ENCODE measurements around the gene C1QTNF6. TPM values are rescaled to one million over a fixed set of nuclear protein-coding genes. Genes with fewer than 3 reads are reported as not detected.
"Not testable (repeated sequence)": the region's sequence is repeated elsewhere in the genome, so short reads cannot be mapped to it uniquely, and the experiment has no call there.

Gene C1QTNF6
- total and polyA plus RNA-seq, 2 donors (not counting 1 experiment from before 2014, with no cell fraction given): 3.5 to 7.4 TPM

GRCh38 chr22:37171662-37172061 is 16.4 kb downstream of the C1QTNF6 start:
- no peak overlapping the region for H2AFZ ChIP-seq (ENCODE audit: low read length)
- no peaks in the 10 kb centered on the region for H3K79me2 ChIP-seq (ENCODE audit: control insufficient read depth, insufficient read depth, low read length)
- TF ChIP-seq EZH2 (IDR thresholded peaks at IDR 0.05; ENCODE audit: low read length, missing control alignments): no peak
- TF ChIP-seq, protein P1, sequence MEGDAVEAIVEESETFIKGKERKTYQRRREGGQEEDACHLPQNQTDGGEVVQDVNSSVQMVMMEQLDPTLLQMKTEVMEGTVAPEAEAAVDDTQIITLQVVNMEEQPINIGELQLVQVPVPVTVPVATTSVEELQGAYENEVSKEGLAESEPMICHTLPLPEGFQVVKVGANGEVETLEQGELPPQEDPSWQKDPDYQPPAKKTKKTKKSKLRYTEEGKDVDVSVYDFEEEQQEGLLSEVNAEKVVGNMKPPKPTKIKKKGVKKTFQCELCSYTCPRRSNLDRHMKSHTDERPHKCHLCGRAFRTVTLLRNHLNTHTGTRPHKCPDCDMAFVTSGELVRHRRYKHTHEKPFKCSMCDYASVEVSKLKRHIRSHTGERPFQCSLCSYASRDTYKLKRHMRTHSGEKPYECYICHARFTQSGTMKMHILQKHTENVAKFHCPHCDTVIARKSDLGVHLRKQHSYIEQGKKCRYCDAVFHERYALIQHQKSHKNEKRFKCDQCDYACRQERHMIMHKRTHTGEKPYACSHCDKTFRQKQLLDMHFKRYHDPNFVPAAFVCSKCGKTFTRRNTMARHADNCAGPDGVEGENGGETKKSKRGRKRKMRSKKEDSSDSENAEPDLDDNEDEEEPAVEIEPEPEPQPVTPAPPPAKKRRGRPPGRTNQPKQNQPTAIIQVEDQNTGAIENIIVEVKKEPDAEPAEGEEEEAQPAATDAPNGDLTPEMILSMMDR (conservative IDR thresholded peaks at IDR 0.05 in 1 of 2, IDR thresholded peaks at IDR 0.05 in 1 of 2; ENCODE audit: low read depth in 1 of 2, low read length in 2 of 2): no peak
- no peak overlapping the region for H3K4me3 ChIP-seq (replicated peaks in 1 of 4; ENCODE audit: control extremely low read depth in 1 of 4, insufficient read depth in 1 of 4, low read depth in 3 of 4, low read length in 4 of 4)
- no peaks in the 10 kb centered on the region for H4K20me1 ChIP-seq (ENCODE audit: control insufficient read depth, extremely low read depth, insufficient read depth, low read length)
- no peak overlapping the region for H3K4me2 ChIP-seq (ENCODE audit: extremely low read depth, insufficient read depth, low read length)
- no peaks in the 10 kb centered on the region for H3K36me3 ChIP-seq (ENCODE audit: control insufficient read depth, insufficient read depth, low read length)
- peaks cover 8% of the 10 kb centered on the region for H3K4me1 ChIP-seq (ENCODE audit: control insufficient read depth, extremely low read depth, insufficient read depth, low read length)
- no peak for DNase-seq (ENCODE audit: low read depth in 2 of 2)
- H3K9ac ChIP-seq (ENCODE audit: insufficient read depth, low read length): no peak overlapping the region
- no peak overlapping the region for H3K27ac ChIP-seq (ENCODE audit: insufficient read depth, low read length)
- H3K27me3 ChIP-seq (ENCODE audit: control insufficient read depth, insufficient read depth, low read length): peaks cover 12% of the 10 kb centered on the region
- H3K9me3 ChIP-seq (ENCODE audit: control insufficient read depth, insufficient read depth, low read depth, low read length): no peaks in the 10 kb centered on the region

GRCh38 chr22:37170689-37171405 is 17.2 kb downstream of the C1QTNF6 start:
- H3K4me1 ChIP-seq (ENCODE audit: control insufficient read depth, extremely low read depth, insufficient read depth, low read length); H4K20me1 ChIP-seq (ENCODE audit: control insufficient read depth, extremely low read depth, insufficient read depth, low read length); H3K4me2 ChIP-seq (ENCODE audit: extremely low read depth, insufficient read depth, low read length); H3K36me3 ChIP-seq (ENCODE audit: control insufficient read depth, insufficient read depth, low read length); H3K79me2 ChIP-seq (ENCODE audit: control insufficient read depth, insufficient read depth, low read length); H2AFZ ChIP-seq (ENCODE audit: low read length); H3K9ac ChIP-seq (ENCODE audit: insufficient read depth, low read length); H3K27ac ChIP-seq (ENCODE audit: insufficient read depth, low read length); H3K9me3 ChIP-seq (ENCODE audit: control insufficient read depth, insufficient read depth, low read depth, low read length); H3K4me3 ChIP-seq (replicated peaks in 1 of 4; ENCODE audit: control extremely low read depth in 1 of 4, insufficient read depth in 1 of 4, low read depth in 3 of 4, low read length in 4 of 4): not testable (repeated sequence)
- DNase-seq (ENCODE audit: low read depth in 2 of 2): peak in 1 of 2 donors; percentile 47
- H3K27me3 ChIP-seq (ENCODE audit: control insufficient read depth, insufficient read depth, low read length): peaks cover 12% of the 10 kb centered on the region

GRCh38 chr22:37169947-37170688 is 17.9 kb downstream of the C1QTNF6 start:
- H3K4me1 ChIP-seq (ENCODE audit: control insufficient read depth, extremely low read depth, insufficient read depth, low read length): no peaks in the 10 kb centered on the region
- DNase-seq (ENCODE audit: low read depth in 2 of 2): no peak
- peaks cover 12% of the 10 kb centered on the region for H3K27me3 ChIP-seq (ENCODE audit: control insufficient read depth, insufficient read depth, low read length)
- no peaks in the 10 kb centered on the region for H3K9me3 ChIP-seq (ENCODE audit: control insufficient read depth, insufficient read depth, low read depth, low read length)
- no peak overlapping the region for H2AFZ ChIP-seq (ENCODE audit: low read length)
- H3K27ac ChIP-seq (ENCODE audit: insufficient read depth, low read length): no peak overlapping the region
- no peak overlapping the region for H3K4me3 ChIP-seq (replicated peaks in 1 of 4; ENCODE audit: control extremely low read depth in 1 of 4, insufficient read depth in 1 of 4, low read depth in 3 of 4, low read length in 4 of 4)
- no peak overlapping the region for H3K9ac ChIP-seq (ENCODE audit: insufficient read depth, low read length)
- no peaks in the 10 kb centered on the region for H3K36me3 ChIP-seq (ENCODE audit: control insufficient read depth, insufficient read depth, low read length)
- H4K20me1 ChIP-seq (ENCODE audit: control insufficient read depth, extremely low read depth, insufficient read depth, low read length): no peaks in the 10 kb centered on the region
- TF ChIP-seq, protein P1 (conservative IDR thresholded peaks at IDR 0.05 in 1 of 2, IDR thresholded peaks at IDR 0.05 in 1 of 2; ENCODE audit: low read depth in 1 of 2, low read length in 2 of 2): no peak
- no peak for TF ChIP-seq EZH2 (IDR thresholded peaks at IDR 0.05; ENCODE audit: low read length, missing control alignments)
- H3K4me2 ChIP-seq (ENCODE audit: extremely low read depth, insufficient read depth, low read length): no peak overlapping the region
- H3K79me2 ChIP-seq (ENCODE audit: control insufficient read depth, insufficient read depth, low read length): no peaks in the 10 kb centered on the region

All from fibroblast of lung (primary cell).